Measurements from ENCODE around the gene FOXJ1. TPM values are rescaled to one million over a fixed set of nuclear protein-coding genes. Genes with fewer than 3 reads are reported as not detected.

Gene FOXJ1
- total and polyA plus RNA-seq, 2 of the 13 experiments (the other 11 are each of a cell fraction or from before 2014, with no cell fraction given) = 0.98 to 1.6 TPM

DNA sequence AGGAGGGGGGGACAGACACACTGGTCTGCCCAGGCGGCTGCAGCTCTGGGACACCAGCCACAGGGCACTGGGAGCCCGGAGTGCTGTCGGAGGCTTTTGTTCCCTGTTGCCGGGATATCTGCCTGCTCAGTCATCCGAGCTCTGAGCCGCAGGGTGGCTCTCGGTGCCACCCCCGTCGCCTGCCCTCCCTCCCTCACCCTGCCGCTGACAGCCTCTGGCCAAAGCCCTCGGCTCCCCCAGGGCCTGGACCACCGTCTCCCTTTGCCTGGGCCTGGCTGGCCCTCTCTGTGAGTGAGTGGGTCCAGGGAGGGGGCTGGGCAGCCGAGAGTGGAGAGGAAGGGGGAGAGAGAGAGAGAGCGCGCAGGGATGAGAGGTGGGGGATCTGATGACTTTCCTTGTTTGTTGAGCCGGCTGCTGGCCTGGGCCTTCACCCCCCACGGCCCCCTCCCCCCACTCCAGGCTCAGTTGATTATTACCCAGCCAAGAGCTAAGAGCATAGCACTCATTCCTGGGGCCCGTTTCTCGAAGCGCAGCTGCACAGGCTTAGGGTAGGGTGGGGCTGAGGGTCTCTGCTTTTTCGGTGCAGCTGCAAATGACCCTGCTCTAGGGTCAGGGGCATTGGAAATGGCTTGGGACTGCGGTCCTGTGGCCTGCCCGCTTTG, 2.7 kb downstream of the FOXJ1 start (continued):
- TF ChIP-seq LRRFIP1 (CRISPR knock-in tag; conservative IDR thresholded peaks at IDR 0.05) = no peak
- TF ChIP-seq ZFP41 (CRISPR knock-in tag; IDR thresholded peaks at IDR 0.05; ENCODE audit: borderline replicate concordance) = 0 out of 2 replicates have a peak, but pooled peaks have one; percentile 6
- peak; percentile 48 for TF ChIP-seq HHEX (CRISPR knock-in tag; IDR thresholded peaks at IDR 0.05)
- TF ChIP-seq ZNF230 (CRISPR knock-in tag; IDR thresholded peaks at IDR 0.05) = no peak
- no peak for TF ChIP-seq ZNF143 (CRISPR knock-in tag; IDR thresholded peaks at IDR 0.05)
- peak; percentile 80; the same call in 1 of the 2 replicates for TF ChIP-seq HMG20B (CRISPR knock-in tag; conservative IDR thresholded peaks at IDR 0.05)
- peak; percentile 78 for TF ChIP-seq NR2F6 (IDR thresholded peaks at IDR 0.05)
- TF ChIP-seq NR2F6 (CRISPR knock-in tag; IDR thresholded peaks at IDR 0.05) = no peak; the same call in none of the 2 replicates
- peak; percentile 75 for TF ChIP-seq PPARG (CRISPR knock-in tag; conservative IDR thresholded peaks at IDR 0.05)
- TF ChIP-seq ATF7-NPFF (CRISPR knock-in tag; IDR thresholded peaks at IDR 0.05; ENCODE audit: low read depth) = 0 out of 2 replicates have a peak, but pooled peaks have one; percentile 19
- TF ChIP-seq, protein P1, sequence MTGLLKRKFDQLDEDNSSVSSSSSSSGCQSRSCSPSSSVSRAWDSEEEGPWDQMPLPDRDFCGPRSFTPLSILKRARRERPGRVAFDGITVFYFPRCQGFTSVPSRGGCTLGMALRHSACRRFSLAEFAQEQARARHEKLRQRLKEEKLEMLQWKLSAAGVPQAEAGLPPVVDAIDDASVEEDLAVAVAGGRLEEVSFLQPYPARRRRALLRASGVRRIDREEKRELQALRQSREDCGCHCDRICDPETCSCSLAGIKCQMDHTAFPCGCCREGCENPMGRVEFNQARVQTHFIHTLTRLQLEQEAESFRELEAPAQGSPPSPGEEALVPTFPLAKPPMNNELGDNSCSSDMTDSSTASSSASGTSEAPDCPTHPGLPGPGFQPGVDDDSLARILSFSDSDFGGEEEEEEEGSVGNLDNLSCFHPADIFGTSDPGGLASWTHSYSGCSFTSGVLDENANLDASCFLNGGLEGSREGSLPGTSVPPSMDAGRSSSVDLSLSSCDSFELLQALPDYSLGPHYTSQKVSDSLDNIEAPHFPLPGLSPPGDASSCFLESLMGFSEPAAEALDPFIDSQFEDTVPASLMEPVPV (CRISPR knock-in tag; IDR thresholded peaks at IDR 0.05) = 0 out of 2 replicates have a peak, but pooled peaks have one; percentile 20
- TF ChIP-seq HNRNPL (IDR thresholded peaks at IDR 0.05; ENCODE audit: low read depth, low read length) = peak; percentile 95
- TF ChIP-seq, protein P2, sequence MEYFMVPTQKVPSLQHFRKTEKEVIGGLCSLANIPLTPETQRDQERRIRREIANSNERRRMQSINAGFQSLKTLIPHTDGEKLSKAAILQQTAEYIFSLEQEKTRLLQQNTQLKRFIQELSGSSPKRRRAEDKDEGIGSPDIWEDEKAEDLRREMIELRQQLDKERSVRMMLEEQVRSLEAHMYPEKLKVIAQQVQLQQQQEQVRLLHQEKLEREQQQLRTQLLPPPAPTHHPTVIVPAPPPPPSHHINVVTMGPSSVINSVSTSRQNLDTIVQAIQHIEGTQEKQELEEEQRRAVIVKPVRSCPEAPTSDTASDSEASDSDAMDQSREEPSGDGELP (IDR thresholded peaks at IDR 0.05; ENCODE audit: borderline replicate concordance, low read depth) = peak; percentile 82
- TF ChIP-seq NR2F1 (CRISPR knock-in tag; IDR thresholded peaks at IDR 0.05) = peak in 1 of 2 experiments; percentile 69; a peak in 2 of 4 replicates
- peak; percentile 11; the same call in 1 of the 2 replicates for TF ChIP-seq SMAD9 (CRISPR knock-in tag; IDR thresholded peaks at IDR 0.05)
- TF ChIP-seq TSC22D2 (CRISPR knock-in tag; IDR thresholded peaks at IDR 0.05; ENCODE audit: borderline replicate concordance) = 0 out of 2 replicates have a peak, but pooled peaks have one; percentile 20
- TF ChIP-seq SMC3 (IDR thresholded peaks at IDR 0.05; ENCODE audit: low read length) = no peak
- no peak for TF ChIP-seq LCORL (IDR thresholded peaks at IDR 0.05)
- peak; percentile 97 for TF ChIP-seq LCORL (CRISPR knock-in tag; IDR thresholded peaks at IDR 0.05)
- peak; percentile 67; the same call in 1 of the 2 replicates for TF ChIP-seq ZNF12 (CRISPR knock-in tag; IDR thresholded peaks at IDR 0.05)
- TF ChIP-seq ZNF891 (CRISPR knock-in tag; IDR thresholded peaks at IDR 0.05) = peak; percentile 97
- TF ChIP-seq TFE3 (CRISPR knock-in tag; IDR thresholded peaks at IDR 0.05) = peak; percentile 75
- TF ChIP-seq ZNF160 (CRISPR knock-in tag; IDR thresholded peaks at IDR 0.05) = no peak; the same call in 1 of the 2 replicates
